Stimulated activated CD4-positive, alpha-beta T cell treated with anti-CD3 and anti-CD28 coated beads, Interleukin-15, amount 100 ng/mL, for 24 hours (primary cell): ENCODE data around the gene SLC39A11.

Experiments
- DNase-seq: peaks from one replicate; pipeline ENCODE4 v3.0.0-alpha.2; 2020

Gene SLC39A11

DNA sequence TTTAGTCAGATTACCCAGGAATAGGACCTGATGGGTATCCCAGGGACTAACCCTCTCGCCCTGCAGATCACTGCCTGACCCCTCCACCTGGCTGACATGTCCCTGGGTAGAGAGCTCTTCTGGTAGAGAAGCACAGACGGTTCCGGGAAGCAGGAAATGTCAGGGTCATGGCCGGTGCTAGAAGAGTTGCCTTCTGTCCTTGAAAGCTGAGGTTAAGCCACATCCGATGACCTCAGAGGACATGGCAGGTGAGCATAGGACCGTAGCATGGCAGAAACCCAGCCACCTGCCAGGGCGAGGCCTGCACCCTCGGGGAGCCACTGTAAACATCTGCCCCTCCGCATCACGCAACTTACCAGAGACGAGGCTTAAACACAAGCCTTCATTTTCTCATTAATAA lies 488.0 kb downstream of the SLC39A11 start:
- no peak for DNase-seq

DNA sequence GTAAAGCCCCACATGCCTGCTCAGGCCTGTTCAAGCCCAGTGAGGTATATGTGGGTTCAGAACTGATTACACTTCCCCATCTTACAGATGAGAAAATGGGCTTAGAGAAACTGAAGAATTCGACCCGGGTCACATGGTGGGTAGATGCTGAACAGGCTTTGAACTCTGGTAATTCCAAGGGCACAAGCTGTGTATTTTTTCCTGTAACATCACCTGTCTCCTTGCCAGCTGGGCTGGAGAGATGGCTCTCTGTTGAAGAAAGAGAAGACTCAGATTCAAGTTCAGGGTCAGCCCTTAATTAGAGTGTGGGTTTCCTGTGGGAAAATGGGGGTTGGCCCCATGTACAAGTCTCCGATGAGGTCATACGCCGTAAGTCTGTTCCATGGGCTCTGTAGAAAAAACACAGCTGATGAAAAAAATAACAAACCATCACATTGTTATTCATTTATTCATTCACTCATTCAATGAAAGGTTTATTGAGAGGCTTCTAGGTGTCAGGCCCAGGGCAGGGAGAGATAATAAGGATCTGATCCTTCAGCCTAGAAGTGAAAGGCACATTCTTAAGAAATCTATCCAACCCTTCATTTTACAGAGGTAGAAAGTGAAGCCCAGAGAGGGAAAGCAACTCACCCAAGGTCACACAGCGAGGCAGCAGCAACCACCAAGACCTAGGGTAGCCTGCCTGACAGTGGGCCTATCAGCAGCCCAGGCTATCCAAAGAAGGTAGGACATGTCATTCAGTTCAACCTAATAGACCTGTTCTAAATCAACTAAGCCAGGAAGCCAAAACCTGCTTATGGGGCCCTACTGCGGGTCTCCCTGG lies 488.9 kb downstream of the SLC39A11 start:
- no peak for DNase-seq

DNA sequence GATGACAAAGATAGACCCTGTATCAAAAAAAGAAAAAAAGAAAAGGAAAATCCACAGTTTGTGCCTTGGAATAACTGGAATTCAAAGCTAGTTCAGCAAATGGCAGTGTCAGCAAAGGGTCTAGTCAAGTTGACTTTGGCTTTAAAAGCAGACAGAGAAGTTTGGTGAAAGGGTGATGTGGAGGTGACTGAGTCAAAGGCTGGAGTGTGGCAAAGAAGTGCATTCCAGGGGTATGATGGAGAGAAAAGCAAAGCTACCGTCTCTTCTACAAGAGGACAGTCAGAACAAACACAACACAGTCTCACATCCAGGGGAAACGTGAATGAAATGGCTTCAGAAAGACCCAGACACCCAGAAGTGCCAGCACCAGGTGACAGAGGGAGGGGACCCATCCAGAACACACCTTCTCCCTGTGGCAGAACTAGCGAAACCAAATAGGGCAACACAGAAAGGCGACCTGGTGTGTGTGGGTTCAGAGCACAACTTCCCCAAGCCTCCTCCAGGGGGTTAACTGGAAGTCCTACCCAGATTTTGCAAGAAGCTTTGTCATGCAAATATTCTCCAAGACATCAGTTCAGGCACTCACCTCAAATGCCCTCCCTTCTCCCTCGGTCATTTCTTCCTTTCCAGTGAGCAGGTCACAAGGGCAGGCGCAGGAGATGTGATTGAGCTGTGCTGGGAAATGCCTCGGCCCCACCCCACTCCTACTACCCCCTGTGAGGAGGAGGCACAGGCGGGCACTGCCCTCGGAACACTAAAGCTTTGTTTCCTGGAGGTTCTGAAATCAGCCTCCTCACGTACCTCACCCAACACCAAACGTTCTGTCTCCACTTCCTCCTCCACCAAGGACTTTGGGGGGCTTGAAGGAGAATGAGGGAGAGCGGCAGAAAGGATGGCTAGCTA lies 489.7 kb downstream of the SLC39A11 start:
- DNase-seq = no peak

DNA sequence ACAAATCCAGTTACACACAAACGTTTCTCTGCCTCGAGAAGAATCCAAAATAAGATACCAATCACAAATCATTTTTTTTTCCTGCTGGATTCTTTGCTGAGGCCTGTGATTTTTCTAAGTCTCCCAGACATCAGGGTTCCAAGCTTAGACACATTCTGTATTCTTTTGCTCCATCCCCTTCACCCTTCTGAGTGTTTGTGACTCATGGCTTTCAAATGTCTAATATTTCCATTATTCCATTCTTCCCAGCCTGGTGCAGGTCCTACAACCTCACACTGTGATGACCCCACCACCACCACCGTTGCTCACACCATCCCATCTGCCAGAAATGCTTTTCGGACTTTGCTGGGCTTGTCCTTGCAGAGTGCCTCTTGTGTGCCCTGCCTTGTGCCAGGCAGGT lies 491.6 kb downstream of the SLC39A11 start:
- no peak for DNase-seq

DNA sequence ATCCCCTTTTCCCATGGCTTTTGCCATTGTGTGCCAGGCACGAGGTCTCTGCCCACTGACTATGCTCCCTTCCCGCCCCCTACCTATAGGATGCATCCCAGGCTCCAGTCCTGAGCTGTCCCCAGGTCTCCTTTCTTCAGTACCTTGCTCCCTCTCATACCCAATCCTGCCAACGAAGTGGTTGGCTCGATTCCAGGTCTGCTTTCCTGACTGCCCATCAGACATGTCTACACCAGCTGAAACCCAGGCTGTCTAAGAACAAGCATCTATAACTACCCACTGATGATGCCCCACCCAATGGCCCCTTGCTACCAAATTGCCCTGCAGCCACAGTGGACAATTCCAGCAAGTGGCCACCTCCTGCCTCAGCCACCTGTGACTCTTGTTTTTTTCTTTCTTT lies 492.6 kb downstream of the SLC39A11 start:
- DNase-seq = no peak

DNA sequence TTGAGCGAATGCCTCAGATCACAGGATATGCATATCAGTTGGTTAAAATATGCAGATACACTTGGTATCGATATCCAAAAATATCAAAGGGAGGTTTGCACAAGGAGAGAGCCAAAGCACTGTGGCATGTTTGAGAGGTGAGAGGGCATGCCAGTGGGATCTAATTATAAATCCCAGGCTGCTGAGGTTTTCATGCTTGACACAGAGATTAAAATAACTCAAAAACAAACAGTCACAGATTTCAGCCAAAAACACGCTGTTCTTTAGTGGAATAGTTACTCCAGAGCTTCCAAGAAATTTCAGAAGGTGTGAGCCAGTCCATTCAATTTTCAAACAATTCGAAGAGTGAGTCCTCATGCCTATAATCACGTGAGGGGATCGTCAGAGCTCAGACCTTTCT lies 493.8 kb downstream of the SLC39A11 start:
- no peak for DNase-seq

DNA sequence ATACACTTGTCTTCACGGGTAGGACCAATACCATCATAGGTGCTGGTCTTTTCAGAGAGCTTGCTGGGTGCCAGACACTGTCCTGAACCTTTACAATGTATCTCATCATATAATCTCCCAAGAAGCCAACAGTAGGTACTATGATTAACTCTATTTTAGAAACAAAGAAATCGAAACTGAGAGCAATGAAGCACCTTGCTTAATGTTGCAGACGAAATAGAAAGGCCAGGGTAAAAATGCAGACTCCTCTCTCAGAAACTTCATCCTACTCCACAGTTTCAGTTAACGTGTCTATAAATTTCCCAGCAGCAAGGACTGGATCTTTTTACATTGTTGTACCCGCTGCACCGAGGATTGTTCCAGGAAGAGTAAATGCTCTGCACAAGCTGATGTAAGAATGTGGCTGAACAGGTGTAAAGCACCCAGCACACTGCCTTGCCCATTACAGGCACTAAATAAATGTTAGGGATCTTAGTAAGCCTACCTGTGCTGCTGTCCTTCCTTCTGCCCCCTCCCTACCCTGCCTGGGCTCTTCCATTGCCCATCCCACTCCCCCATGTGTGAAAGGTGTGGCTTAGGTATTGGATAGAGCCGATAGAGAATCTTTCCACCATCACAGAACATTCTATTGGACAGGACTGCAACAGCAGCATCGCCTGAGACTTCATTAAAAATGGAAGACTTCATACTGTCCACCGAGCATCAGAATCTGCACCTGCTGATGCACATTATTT lies 495.0 kb downstream of the SLC39A11 start:
- no peak for DNase-seq
